ENCODE results near the gene SIRPA. TPM values are rescaled to one million over a fixed set of nuclear protein-coding genes. Genes with fewer than 3 reads are reported as not detected.
A peak's percentile ranks its signal among the peaks of the same experiment; 100 is the strongest.

SIRPA gene
- total RNA-seq, 1 donor: 12.2 TPM

GRCh38 chr20:1987826-1988225, 92.6 kb downstream of the SIRPA start:
- TF ChIP-seq CTCF (IDR thresholded peaks at IDR 0.05; ENCODE audit: insufficient read depth, low read length): no peak
- H3K4me3 ChIP-seq (ENCODE audit: low read depth, low read length): no peak overlapping the region
- peak; percentile 47 for DNase-seq (ENCODE audit: low read depth)

Other genes with a start within 250 kb of the SIRPA start
- not detected in 2 replicates for gene SIRPG, start 237.6 kb upstream of the SIRPA start, total RNA-seq (ENCODE audit: low replicate concordance)
- not detected in 2 replicates for gene PDYN, start 98.7 kb downstream of the SIRPA start, total RNA-seq (ENCODE audit: low replicate concordance)
- gene STK35, start 206.4 kb downstream of the SIRPA start, total RNA-seq (ENCODE audit: low replicate concordance): 13.2 and 17.7 TPM in 2 replicates

All from fibroblast of the aortic adventitia (primary cell).